A673 (cell line): Measurements from ENCODE around the gene RFXAP. TPM values are rescaled to one million over a fixed set of nuclear protein-coding genes. Genes with fewer than 3 reads are reported as not detected.

ENCODE experiments used
- BruUV-seq: library from RNA; stranded (reverse); fragments of 400-500 nt; replicated peaks from 2 replicates; lab custom pipeline; 2021; lab: Mats Ljungman, UMichigan
- CTCF ChIA-PET: fragments of 300-600 bp; sonication (Branson Sonifier 250); formaldehyde crosslinking; loops from one replicate; lab custom pipeline; 2022; ENCODE audit warnings: antibody characterized with exemption; lab: Charles Lee
- POLR2A ChIA-PET: fragments of 300-600 bp; sonication (Branson Sonifier 250); formaldehyde crosslinking; loops from one replicate; lab custom pipeline; 2022; ENCODE audit warnings: antibody characterized with exemption; ENCODE audit not compliant: low non-redundant PET; lab: Charles Lee
- DNase-seq: peaks from one replicate; pipeline ENCODE4 v3.0.0-alpha.2; 2015; ENCODE audit warnings: low spot score
- H3K27ac ChIP-seq: fragments of 200-600 bp; sonication (generic); 2 replicates; pipeline ENCODE4 v1.5.1; 2016; ENCODE audit warnings: mixed run types, low read depth, mild to moderate bottlenecking, mixed read lengths, antibody characterized with exemption, low read length; ENCODE audit not compliant: poor library complexity, severe bottlenecking
- H3K27me3 ChIP-seq: fragments of 200-600 bp; sonication (generic); replicated peaks from 2 replicates; pipeline ENCODE4 v1.6.1; 2017; ENCODE audit warnings: mixed run types, low read depth, mild to moderate bottlenecking, mixed read lengths, antibody characterized with exemption, low read length; ENCODE audit not compliant: insufficient read depth, poor library complexity
- H3K36me3 ChIP-seq: fragments of 200-600 bp; sonication (generic); 2 replicates; pipeline ENCODE4 v1.6.1; 2016; ENCODE audit warnings: mixed run types, mild to moderate bottlenecking, mixed read lengths, antibody characterized with exemption, low read length; ENCODE audit not compliant: insufficient read depth, poor library complexity, severe bottlenecking
- H3K4me1 ChIP-seq: fragments of 200-600 bp; sonication (generic); 2 replicates; pipeline ENCODE4 v1.6.1; 2017; ENCODE audit warnings: mixed run types, mild to moderate bottlenecking, mixed read lengths, antibody characterized with exemption, low read length; ENCODE audit not compliant: insufficient read depth, poor library complexity, severe bottlenecking
- H3K4me3 ChIP-seq: fragments of 200-600 bp; sonication (generic); 2 replicates; pipeline ENCODE4 v1.5.1; 2016; ENCODE audit warnings: low read depth, mixed run types, mild to moderate bottlenecking, mixed read lengths, low read length; ENCODE audit not compliant: poor library complexity, severe bottlenecking
- H3K9me3 ChIP-seq: fragments of 200-600 bp; sonication (generic); 2 replicates; pipeline ENCODE4 v1.6.1; 2016; ENCODE audit warnings: mixed run types, low read depth, mild to moderate bottlenecking, mixed read lengths, antibody characterized with exemption, low read length; ENCODE audit not compliant: poor library complexity, severe bottlenecking
- CTCF ChIP-seq: fragments of 300-800, 200-600 bp; sonication (generic); conservative IDR thresholded peaks from 2 replicates; pipeline ENCODE4 v1.5.1; 2017; ENCODE audit warnings: low read depth, mild to moderate bottlenecking, antibody characterized with exemption, low read length, moderate library complexity, mixed read lengths
- EZH2 ChIP-seq: fragments of 200-600 bp; sonication (generic); IDR thresholded peaks from 2 replicates; pipeline ENCODE4 v1.6.1; 2017; ENCODE audit warnings: borderline replicate concordance, low read depth, mild to moderate bottlenecking, mixed read lengths, antibody characterized with exemption, low read length; ENCODE audit not compliant: poor library complexity, severe bottlenecking
- intact Hi-C: fragments of 100-400 bp; cut with micrococcal nuclease; formaldehyde crosslinking; loops from one replicate; pipeline ENCODE4 v1.10.0; 2022; ENCODE audit not compliant: unreplicated experiment
- total RNA-seq: library from RNA; stranded (reverse); gene quantifications from 2 replicates; pipeline ENCODE4 v1.2.3, GENCODE V29; 2021

The RFXAP gene
- total RNA-seq, 1 experiment from 2014 or later = 29.2 TPM

- intact Hi-C loops = no loop called here
- ChIA-PET POLR2A (no interaction called here), CTCF (no interaction called here)
- Histone ChIP-seq H3K27ac (no peak overlapping the region), H3K4me1 (no peaks in the 10 kb centered on the region), H3K27me3 (no peaks in the 10 kb centered on the region), H3K9me3 (no peaks in the 10 kb centered on the region), H3K4me3 (no peak overlapping the region), H3K36me3 (no peaks in the 10 kb centered on the region)
- TF ChIP-seq EZH2 (no peak), CTCF (no peak)
- DNase-seq = no peak
- no TSS peak for BruUV-seq
Observed at GRCh38 chr13:36795463-36795862, 23.6 kb upstream of the RFXAP start.

- no peaks in the 10 kb centered on the region for H3K9me3 ChIP-seq
- intact Hi-C loops = no loop called here
- no peaks in the 10 kb centered on the region for H3K4me1 ChIP-seq
- TF ChIP-seq EZH2 = no peak
- no peak for TF ChIP-seq CTCF
- DNase-seq = no peak
- no peak overlapping the region for H3K27ac ChIP-seq
- H3K4me3 ChIP-seq = no peak overlapping the region
- H3K36me3 ChIP-seq = no peaks in the 10 kb centered on the region
- ChIA-PET POLR2A (no interaction called here), CTCF (no interaction called here)
- no peaks in the 10 kb centered on the region for H3K27me3 ChIP-seq
- BruUV-seq = no TSS peak
Observed at GRCh38 chr13:36796052-36796451, 23.0 kb upstream of the RFXAP start.

GRCh38 chr13:36801035-36801434 lies 18.0 kb upstream of the RFXAP start:
- intact Hi-C loops = no loop called here
- Histone ChIP-seq H3K27ac (no peak overlapping the region), H3K4me3 (no peak overlapping the region), H3K9me3 (no peaks in the 10 kb centered on the region), H3K4me1 (no peaks in the 10 kb centered on the region), H3K36me3 (no peaks in the 10 kb centered on the region), H3K27me3 (no peaks in the 10 kb centered on the region)
- TF ChIP-seq CTCF (no peak), EZH2 (no peak)
- no TSS peak for BruUV-seq
- no peak for DNase-seq
- CTCF ChIA-PET = no interaction called here
- POLR2A ChIA-PET = no interaction called here
